Effector memory CD8-positive, alpha-beta T cell (primary cell): ENCODE results near the gene TXNDC12.
A peak's percentile ranks its signal among the peaks of the same experiment; 100 is the strongest.
"Not testable (repeated sequence)": the region's sequence is repeated elsewhere in the genome, so short reads cannot be mapped to it uniquely, and the experiment has no call there.

Experiments used
- ATAC-seq: fragments of 150-1000 bp; cut with Tn5 transposase; replicated peaks from 2 replicates; pipeline ENCODE4 v1.10.0; 2021; ENCODE audit warnings: mild to moderate bottlenecking, moderate library complexity
- DNase-seq, 3 experiments: peaks; one replicate each; pipeline ENCODE4 v3.0.0; 2021
- H3K27ac Mint-ChIP-seq, 2 donors: one replicate each; pipeline ENCODE4 v1.8.0; 2022; ENCODE audit warnings: mild to moderate bottlenecking in 2 of 2, mixed read lengths in 2 of 2, moderate library complexity in 2 of 2
- H3K27me3 Mint-ChIP-seq, 2 donors: one replicate each; pipeline ENCODE4 v1.8.0; 2022; ENCODE audit warnings: mixed read lengths in 2 of 2
- H3K36me3 Mint-ChIP-seq: one replicate; pipeline ENCODE4 v1.8.0; 2022; ENCODE audit warnings: mild to moderate bottlenecking, moderate library complexity, mixed read lengths; ENCODE audit not compliant: insufficient read depth
- H3K4me1 Mint-ChIP-seq, 2 donors: one replicate each; pipeline ENCODE4 v1.8.0; 2022; ENCODE audit warnings: low read depth in 2 of 2, mixed read lengths in 2 of 2
- H3K4me3 Mint-ChIP-seq, 2 donors: one replicate each; pipeline ENCODE4 v1.8.0; 2022; ENCODE audit warnings: mild to moderate bottlenecking in 2 of 2, mixed read lengths in 2 of 2, moderate library complexity in 2 of 2
- H3K9me3 Mint-ChIP-seq, 2 donors: one replicate each; pipeline ENCODE4 v1.8.0; 2022; ENCODE audit warnings: mixed read lengths in 2 of 2

TXNDC12 gene

GRCh38 chr1:52037402-52037814 is 17.6 kb downstream of the TXNDC12 start:
- H3K27me3 Mint-ChIP-seq: no peaks in the 10 kb centered on the region
- ATAC-seq (no peak), DNase-seq (no peak)
- H3K4me3 Mint-ChIP-seq: no peak overlapping the region
- H3K27ac Mint-ChIP-seq: peak overlapping the region in 1 of 2 donors; percentile 71
- H3K9me3 Mint-ChIP-seq: no peaks in the 10 kb centered on the region
- peaks cover 5 to 12% of the 10 kb centered on the region in 2 donors for H3K4me1 Mint-ChIP-seq
- peaks cover 56% of the 10 kb centered on the region for H3K36me3 Mint-ChIP-seq

GRCh38 chr1:52034050-52034384 is 21.0 kb downstream of the TXNDC12 start:
- ATAC-seq: no peak
- Mint-ChIP-seq H3K27ac (peak overlapping the region; percentile 97 to 98), H3K36me3 (peaks cover 47% of the 10 kb centered on the region)

GRCh38 chr1:52033190-52034049 is 21.6 kb downstream of the TXNDC12 start, which contains the start of gene KTI12:
Gene KTI12, minus strand, starts transcription at chr1:52033810. Its CDS starts 49 bp downstream, at chr1:52033761.
- H3K4me1 Mint-ChIP-seq: peaks cover 21 to 39% of the 10 kb centered on the region in 2 donors
- peak within 1 kb of the TSS; percentile 91 to 95 for H3K4me3 Mint-ChIP-seq
- H3K27ac Mint-ChIP-seq: peak within 1 kb of the TSS; percentile 97 to 98
- DNase-seq (peak; percentile 83 to 86 (median 83)), ATAC-seq (peak; percentile 93)
- peaks cover 41% of the 10 kb centered on the region for H3K36me3 Mint-ChIP-seq
- H3K27me3 Mint-ChIP-seq: no peaks in the 10 kb centered on the region
- H3K9me3 Mint-ChIP-seq: no peaks in the 10 kb centered on the region

More at GRCh38 chr1:52034050-52034384, 21.0 kb downstream of the TXNDC12 start:
- peaks cover 21 to 39% of the 10 kb centered on the region in 2 donors for H3K4me1 Mint-ChIP-seq
- no peak for DNase-seq
- H3K27me3 Mint-ChIP-seq: no peaks in the 10 kb centered on the region
- H3K9me3 Mint-ChIP-seq: no peaks in the 10 kb centered on the region
- H3K4me3 Mint-ChIP-seq: peak overlapping the region; percentile 91 to 95

- Mint-ChIP-seq H3K4me1 (peaks cover 21 to 39% of the 10 kb centered on the region in 2 donors), H3K36me3 (peaks cover 35% of the 10 kb centered on the region), H3K27me3 (no peaks in the 10 kb centered on the region), H3K9me3 (no peaks in the 10 kb centered on the region), H3K27ac (peak overlapping the region; percentile 97 to 98), H3K4me3 (peak overlapping the region; percentile 91 to 95)
- DNase-seq: peak in 1 of 3 experiments; percentile 9
- ATAC-seq: no peak
These were observed 22.2 kb downstream of the TXNDC12 start for GRCh38 chr1:52032785-52033131.

GRCh38 chr1:52032124-52032784 is 22.7 kb downstream of the TXNDC12 start:
- no peak for ATAC-seq
- peaks cover 35% of the 10 kb centered on the region for H3K36me3 Mint-ChIP-seq
- peak overlapping the region; percentile 97 to 98 for H3K27ac Mint-ChIP-seq
- H3K4me1 Mint-ChIP-seq: peaks cover 21 to 39% of the 10 kb centered on the region in 2 donors
- H3K4me3 Mint-ChIP-seq: peak overlapping the region; percentile 91 to 95
- no peak for DNase-seq
- H3K9me3 Mint-ChIP-seq: no peaks in the 10 kb centered on the region
- H3K27me3 Mint-ChIP-seq: no peaks in the 10 kb centered on the region

GRCh38 chr1:52028839-52029238 is 26.2 kb downstream of the TXNDC12 start:
- not testable (repeated sequence) for H3K27ac Mint-ChIP-seq, DNase-seq, H3K4me3 Mint-ChIP-seq, H3K27me3 Mint-ChIP-seq, H3K9me3 Mint-ChIP-seq, ATAC-seq
- Mint-ChIP-seq H3K36me3 (peaks cover 40% of the 10 kb centered on the region), H3K4me1 (peaks cover 21 to 36% of the 10 kb centered on the region in 2 donors)

- DNase-seq (no peak), ATAC-seq (no peak)
- Mint-ChIP-seq H3K9me3 (no peaks in the 10 kb centered on the region), H3K4me3 (no peak overlapping the region), H3K27ac (no peak overlapping the region), H3K4me1 (peaks cover 21 to 32% of the 10 kb centered on the region in 2 donors), H3K36me3 (peaks cover 40% of the 10 kb centered on the region), H3K27me3 (no peaks in the 10 kb centered on the region)
These were observed 26.7 kb downstream of the TXNDC12 start for GRCh38 chr1:52028328-52028727.

GRCh38 chr1:52026278-52026677 is 28.7 kb downstream of the TXNDC12 start:
- H3K4me1 Mint-ChIP-seq: peaks cover 7 to 16% of the 10 kb centered on the region in 2 donors
- H3K4me3 Mint-ChIP-seq: no peak overlapping the region
- ATAC-seq: no peak
- H3K9me3 Mint-ChIP-seq: no peaks in the 10 kb centered on the region
- no peak for DNase-seq
- peaks cover 35% of the 10 kb centered on the region for H3K36me3 Mint-ChIP-seq
- no peaks in the 10 kb centered on the region for H3K27me3 Mint-ChIP-seq
- no peak overlapping the region for H3K27ac Mint-ChIP-seq

- peak overlapping the region in 1 of 2 donors; percentile 9 for H3K27ac Mint-ChIP-seq
These were observed 32.9 kb downstream of the TXNDC12 start for GRCh38 chr1:52022133-52022532.

GRCh38 chr1:52008071-52008809 is 46.8 kb downstream of the TXNDC12 start:
- DNase-seq: no peak
- ATAC-seq: no peak
- Mint-ChIP-seq H3K4me1 (no peaks in the 10 kb centered on the region), H3K9me3 (no peaks in the 10 kb centered on the region), H3K36me3 (no peaks in the 10 kb centered on the region), H3K27me3 (peaks cover 22 to 36% of the 10 kb centered on the region in 2 donors), H3K4me3 (no peak overlapping the region), H3K27ac (no peak overlapping the region)

More at GRCh38 chr1:52022133-52022532, 32.9 kb downstream of the TXNDC12 start:
- Mint-ChIP-seq H3K36me3 (peaks cover 39% of the 10 kb centered on the region), H3K9me3 (no peaks in the 10 kb centered on the region), H3K27me3 (no peaks in the 10 kb centered on the region), H3K4me3 (no peak overlapping the region), H3K4me1 (no peaks in the 10 kb centered on the region)
- ATAC-seq: no peak
- no peak for DNase-seq

- no peaks in the 10 kb centered on the region for H3K9me3 Mint-ChIP-seq
- H3K36me3 Mint-ChIP-seq: no peaks in the 10 kb centered on the region
- no peak overlapping the region for H3K27ac Mint-ChIP-seq
- H3K27me3 Mint-ChIP-seq: peaks cover 22 to 41% of the 10 kb centered on the region in 2 donors
- H3K4me1 Mint-ChIP-seq: no peaks in the 10 kb centered on the region
- ATAC-seq (no peak), DNase-seq (no peak)
- no peak overlapping the region for H3K4me3 Mint-ChIP-seq
These were observed 47.6 kb downstream of the TXNDC12 start for GRCh38 chr1:52007215-52008002.

GRCh38 chr1:52006081-52006553 is 48.9 kb downstream of the TXNDC12 start:
- peaks cover 22 to 41% of the 10 kb centered on the region in 2 donors for H3K27me3 Mint-ChIP-seq
- H3K36me3 Mint-ChIP-seq, H3K4me3 Mint-ChIP-seq, H3K4me1 Mint-ChIP-seq, ATAC-seq, DNase-seq, H3K9me3 Mint-ChIP-seq, H3K27ac Mint-ChIP-seq: not testable (repeated sequence)
